Cardiac septum (tissue), 1 donor: ENCODE data around the gene NPPC. TPM values are rescaled to one million over a fixed set of nuclear protein-coding genes. Genes with fewer than 3 reads are reported as not detected.
A peak's percentile ranks its signal among the peaks of the same experiment; 100 is the strongest.

Experiments used
- DNase-seq: peaks from one replicate; pipeline ENCODE4 v3.0.0-alpha.2; 2020; ENCODE audit warnings: low spot score
- intact Hi-C: fragments of 100-400 bp; cut with DNase I; formaldehyde crosslinking; loops from one replicate; pipeline ENCODE4 v1.14.0; 2022
- total RNA-seq: library from RNA; stranded (reverse); fragmentation: NEBNext Ultra II Directional; extraction: Animal tissue kit (Norgen Biotek cat#: 25700); gene quantifications from one replicate; pipeline ENCODE4 v1.2.1, GENCODE V29; 2021
- donor health status: DM: no; HTN: no; CAD: no.

The NPPC gene
- total RNA-seq, 1 donor from 2014 or later: 0.30 TPM

DNA sequence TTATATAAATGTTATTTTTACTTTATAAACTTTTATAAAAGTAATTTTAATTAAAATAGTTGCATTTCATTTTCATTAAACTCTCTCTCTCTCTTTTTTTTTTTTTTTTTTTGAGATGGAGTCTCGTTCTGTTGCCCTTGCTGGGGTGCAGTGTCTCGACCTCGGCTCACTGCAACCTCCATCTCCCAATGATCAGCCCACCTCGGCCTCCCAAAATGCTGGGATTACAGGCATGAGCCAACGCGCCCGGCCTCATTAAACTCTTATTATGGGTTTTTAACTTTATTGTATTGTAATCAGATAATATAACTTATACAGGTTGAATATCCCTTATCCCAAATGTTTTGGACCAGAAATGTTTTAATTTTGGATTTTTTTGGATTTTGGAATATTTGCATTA, 10.9 kb upstream of the NPPC start:
- intact Hi-C loops: no loop called here

GRCh38 chr2:231936491-231936890, 10.3 kb upstream of the NPPC start:
- DNase-seq: no peak
- intact Hi-C loops: no loop called here

More for the DNA sequence above, 10.9 kb upstream of the NPPC start:
- peak; percentile 39 for DNase-seq

DNA sequence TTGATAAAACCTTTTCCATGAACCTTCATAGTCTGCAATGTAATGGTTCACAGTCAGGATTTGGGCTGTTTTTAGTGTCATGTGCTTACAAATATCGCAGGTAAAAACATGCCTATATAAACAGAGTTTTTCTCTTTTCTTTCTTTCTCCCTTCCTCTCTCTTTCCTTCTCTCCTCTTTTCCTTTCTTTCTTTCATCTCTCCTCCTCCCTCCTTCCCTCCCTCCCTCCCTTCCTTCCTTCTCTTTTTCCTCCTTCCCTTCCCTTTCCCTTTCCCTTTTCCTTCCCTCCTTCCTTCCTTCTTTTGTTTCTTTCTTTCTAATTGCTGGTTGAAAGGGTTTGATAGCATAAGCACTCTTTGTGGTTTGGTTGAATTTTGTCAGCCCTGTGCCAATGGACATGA, 9.6 kb upstream of the NPPC start:
- intact Hi-C loops: no loop called here
- no peak for DNase-seq

DNA sequence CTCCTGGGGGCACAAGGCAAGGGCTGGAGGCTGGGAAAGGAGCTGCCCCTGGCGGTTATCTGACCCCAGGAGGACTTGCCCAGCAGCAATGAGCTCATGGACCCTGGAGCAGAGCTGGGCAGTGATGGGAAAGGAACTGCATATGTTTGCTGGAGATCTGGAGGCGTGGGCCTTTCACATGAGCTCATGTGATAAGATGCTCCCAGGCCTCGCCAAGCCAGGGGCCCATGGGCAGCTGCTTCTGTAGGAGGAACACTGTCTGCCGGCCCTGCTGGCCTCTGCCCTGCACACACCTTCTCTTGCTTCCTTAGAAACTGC, 9.0 kb upstream of the NPPC start:
- DNase-seq: no peak
- intact Hi-C loops: no loop called here

- no peak for DNase-seq
- intact Hi-C loops: no loop called here
Observed at GRCh38 chr2:231934441-231935206, 8.4 kb upstream of the NPPC start.

- intact Hi-C loops: no loop called here
- no peak for DNase-seq
Observed at GRCh38 chr2:231933916-231934401, 7.8 kb upstream of the NPPC start.

DNA sequence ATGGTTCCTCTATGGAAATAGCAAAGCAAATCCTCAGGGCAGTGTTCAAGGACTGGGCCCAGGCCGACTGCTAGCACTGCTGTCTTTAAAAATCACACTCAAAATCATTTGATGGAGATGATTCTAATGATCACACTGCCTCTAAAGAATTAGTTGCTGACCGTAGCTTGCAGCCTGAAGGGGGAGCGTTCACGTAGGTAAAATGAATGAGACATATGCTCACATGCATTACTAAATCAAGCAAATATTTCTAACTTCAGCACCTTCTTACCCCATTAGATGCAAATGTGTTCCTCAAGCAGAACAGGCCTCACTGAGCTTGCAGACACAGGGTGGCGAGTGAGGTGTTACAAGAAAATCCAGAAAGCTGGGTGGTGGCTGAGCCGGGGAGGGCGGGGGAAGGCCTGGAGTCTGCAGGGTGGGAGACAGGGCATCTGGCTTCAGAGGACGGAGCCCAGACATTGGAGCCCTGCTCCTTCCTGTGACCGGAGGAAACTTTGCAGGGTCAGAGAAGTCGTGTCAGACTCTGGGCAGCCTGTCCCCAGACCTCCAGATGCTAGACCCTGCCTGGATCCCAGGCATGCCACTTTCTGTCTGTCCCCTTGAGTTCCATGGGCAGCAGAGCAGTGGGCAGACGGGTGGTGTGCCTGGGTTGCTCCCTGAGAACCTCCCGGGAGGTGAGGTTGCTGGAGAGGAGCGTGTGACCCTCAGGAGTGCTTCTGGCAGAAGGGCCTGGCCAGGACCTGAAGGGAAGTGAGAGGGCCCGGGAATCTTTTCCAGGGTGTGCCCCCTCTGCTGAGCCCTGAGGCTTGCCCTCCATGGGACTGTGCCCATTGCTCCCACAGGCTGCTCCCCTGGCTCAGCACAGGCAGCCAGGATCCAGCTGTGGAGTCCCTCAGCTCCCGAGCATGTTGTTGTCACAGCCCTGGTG, 7.1 kb upstream of the NPPC start:
- no peak for DNase-seq
- intact Hi-C loops: no loop called here

DNA sequence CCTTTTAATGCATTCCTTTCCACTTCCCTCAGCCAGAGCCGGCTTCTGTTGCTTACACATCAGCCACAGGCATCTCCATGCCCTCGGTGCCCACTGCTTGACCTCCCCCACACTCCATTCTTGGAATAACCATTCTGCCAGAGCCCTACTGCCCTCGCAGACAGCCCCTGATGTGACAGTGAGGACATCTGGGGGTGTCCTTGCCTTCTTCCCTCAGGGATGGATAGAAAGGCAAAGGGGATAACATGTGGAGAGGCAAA, 6.4 kb upstream of the NPPC start:
- peak; percentile 44 for DNase-seq
- intact Hi-C loops: no loop called here

DNA sequence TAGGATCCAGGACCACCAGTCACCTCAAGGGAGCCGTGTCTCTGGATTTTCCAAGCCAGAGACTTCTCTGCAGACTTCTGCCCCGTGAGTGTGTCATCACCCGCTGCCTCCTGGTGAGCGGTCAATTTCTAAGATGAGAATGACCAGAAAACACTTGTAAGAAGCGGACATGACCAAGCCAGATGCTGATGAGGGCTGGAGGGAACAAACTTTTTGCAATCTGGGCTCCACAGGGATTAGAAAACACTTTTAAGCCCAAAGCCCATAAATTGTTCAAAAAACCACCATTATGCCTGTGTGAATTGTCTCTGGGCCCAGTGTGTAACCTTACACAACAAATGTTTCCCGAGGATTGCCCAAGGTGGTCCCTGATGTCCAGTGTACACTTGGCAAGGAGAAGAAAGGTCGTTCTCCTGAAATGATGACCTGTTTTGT, 5.3 kb upstream of the NPPC start:
- peak; percentile 60 for DNase-seq
- intact Hi-C loops: no loop called here

DNA sequence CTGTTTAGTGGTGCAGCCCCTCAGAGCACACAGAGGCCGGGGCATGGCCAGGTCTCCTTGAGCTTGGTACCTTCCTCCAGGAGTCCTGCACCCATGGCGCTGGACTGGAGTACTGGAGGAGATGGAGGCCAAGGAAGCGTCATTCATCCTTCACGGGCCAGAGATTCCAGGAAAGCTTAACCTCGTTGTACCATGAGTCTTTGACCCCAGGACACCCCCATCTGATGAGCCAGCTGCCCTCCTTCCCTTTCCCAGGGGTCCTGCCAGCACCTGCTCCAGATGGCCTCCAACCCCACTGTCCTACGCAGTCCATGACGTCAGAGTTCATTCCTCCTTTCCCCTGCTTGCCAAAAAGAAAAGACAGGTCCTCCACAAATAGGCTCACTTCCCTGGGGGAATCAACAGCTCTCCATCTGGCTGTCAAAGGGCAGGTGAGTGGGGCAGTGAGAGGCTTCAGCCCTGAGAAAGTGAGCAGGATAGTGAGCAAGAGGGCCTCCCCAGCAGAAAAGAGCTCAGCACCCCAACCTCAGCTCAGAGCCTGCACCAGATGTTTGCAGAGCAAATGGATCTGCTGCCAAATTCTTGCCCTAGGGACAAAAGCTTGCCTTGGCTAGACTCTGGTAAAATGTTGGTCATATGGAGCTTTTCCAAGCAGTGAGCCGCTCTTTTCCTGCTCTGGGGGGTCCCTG, 4.5 kb upstream of the NPPC start:
- intact Hi-C loops: no loop called here
- peak; percentile 62 for DNase-seq

DNA sequence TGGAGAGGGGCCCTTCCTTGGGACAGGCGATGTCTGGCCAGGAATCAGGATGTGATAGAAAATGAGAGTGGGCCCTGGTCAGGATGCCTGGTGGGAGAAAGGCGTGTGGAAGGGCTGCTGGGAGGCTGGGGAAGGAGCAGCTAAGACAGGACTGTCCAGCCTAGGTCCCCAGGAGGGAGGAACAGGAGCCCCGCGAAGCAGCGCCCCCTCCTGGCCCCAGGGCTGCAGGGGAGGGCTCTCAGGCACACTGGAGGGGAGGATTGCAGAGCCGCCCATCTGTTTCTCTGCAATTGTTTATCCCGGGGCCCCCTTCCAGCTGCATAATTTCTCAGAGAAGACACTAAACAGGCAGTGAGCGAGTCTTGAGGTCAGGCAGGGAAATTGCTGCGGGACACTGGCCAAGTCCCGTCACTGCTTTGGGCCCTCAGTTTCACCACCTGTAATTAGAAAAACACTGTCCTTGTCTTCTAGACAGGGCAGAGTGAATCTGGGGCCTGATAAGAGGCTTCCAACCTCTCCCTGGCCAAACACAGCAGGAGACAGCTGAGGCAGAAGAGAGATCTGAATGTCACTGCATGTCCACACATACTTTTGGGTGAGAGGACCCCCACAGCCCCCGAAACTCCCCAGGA, 3.9 kb upstream of the NPPC start:
- DNase-seq: peak; percentile 72
- intact Hi-C loops: loop anchor here (5.0 kb wide), 1 partner anchor 397 kb away; no protein-coding TSS in a partner anchor

DNA sequence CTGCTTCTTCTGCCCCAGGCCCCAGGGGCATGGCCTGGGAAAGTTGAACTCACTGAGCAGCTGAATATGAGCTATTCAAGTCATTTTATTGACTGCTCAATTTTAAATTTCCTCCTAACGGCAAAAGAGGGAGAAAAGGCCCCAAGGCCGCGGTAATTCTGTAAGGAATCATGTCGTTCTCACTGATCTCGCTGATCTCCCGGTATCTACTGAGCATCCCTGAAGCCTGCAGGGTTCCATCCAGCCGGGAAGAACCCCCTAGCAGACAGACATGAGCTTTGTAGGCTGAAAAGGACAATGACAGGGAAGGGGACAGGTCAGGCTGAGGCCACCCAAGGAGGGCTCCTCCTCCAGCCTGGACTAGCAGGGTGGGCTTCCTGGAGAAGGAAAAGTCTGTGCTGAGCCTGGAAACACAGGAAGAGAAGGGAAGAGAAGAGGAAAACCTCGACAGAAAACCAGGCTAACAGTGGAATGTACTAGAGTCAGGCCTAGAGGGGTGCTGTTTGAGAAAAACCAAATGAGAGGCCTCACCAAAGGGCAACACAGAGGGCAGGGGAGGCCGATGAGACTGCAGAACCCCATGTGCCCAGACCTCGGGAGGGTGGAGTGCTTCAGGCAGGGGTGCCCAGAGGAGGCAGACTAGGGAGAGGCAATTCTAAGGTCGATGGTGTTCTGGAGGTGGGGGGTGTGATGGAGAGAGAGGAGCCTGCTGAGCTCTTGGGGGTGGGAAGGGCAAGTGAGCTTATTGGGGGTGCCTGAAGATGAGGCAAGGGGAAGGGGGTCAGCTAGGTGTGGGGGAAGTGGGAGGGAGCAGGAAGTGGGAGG, 2.9 kb upstream of the NPPC start:
- intact Hi-C loops: loop anchor here (5.0 kb wide), 1 partner anchor 398 kb away; no protein-coding TSS in a partner anchor
- DNase-seq: peak; percentile 35

DNA sequence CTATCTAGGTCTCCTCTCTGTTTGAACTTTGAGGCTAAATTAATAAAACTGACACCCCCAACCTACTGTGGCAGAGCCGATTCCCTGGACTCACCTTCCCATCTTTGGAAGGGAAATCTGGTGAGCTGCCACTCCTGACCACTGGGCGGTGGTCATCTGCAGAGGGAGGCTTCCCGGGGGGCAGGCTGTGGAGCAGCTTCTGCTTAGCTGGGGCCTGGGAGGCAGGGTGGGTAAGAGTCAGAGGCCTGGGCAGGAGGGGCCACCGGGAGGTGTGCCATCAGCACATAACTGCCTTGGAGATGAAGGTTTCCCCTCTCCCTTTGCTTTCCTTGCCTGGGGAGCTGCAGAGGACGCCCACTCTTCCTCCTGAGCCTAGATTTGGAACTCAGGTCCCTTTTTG, 2.3 kb upstream of the NPPC start:
- intact Hi-C loops: loop anchor here (5.0 kb wide), 1 partner anchor 399 kb away; no protein-coding TSS in a partner anchor
- DNase-seq: peak; percentile 72

- intact Hi-C loops: loop anchor here (5.0 kb wide), 1 partner anchor 400 kb away; no protein-coding TSS in a partner anchor
- DNase-seq: no peak
Observed at GRCh38 chr2:231927566-231927890, 1.3 kb upstream of the NPPC start.

DNA sequence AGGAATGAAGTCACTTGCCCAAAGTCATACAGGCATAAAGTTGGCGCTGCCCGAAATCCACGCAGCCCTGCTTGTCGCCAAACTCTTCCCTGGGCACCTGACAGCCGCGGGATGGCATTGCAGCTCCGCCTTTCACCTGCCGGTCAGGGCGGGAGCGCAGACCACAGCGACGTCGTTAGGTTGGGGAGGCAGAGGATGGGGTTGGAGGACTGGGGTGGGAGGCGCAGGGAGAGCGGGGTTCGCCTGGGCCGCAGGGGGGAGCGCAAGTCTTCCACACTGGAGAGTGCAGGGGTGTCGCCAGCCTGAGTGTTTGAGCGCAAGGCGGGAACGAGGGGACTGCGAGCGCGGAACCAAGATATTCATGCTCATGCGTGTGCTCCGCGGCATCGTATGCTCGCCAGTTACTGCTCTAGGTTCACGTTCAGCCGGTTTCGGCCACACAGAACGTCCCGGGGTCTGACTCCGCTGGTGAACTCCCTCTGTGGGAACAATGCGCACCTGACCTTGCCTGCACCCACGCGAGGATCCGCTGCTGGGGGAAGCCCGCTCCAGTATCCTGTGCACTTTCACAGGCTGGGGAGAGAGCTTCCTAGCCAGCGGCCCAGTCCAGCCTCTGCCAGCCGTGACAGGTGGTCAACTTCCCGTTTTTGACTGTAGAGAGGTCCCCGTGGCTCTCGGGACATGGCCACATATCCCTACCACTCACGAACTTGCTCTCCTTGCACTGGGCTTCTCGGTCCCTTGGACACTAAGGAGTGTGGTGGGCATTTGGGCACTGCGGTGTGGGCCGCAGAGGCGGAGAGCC, 767 bp upstream of the NPPC start:
- intact Hi-C loops: loop anchor here (5.0 kb wide), 1 partner anchor 400 kb away; no protein-coding TSS in a partner anchor
- DNase-seq: peak; percentile 71

GRCh38 chr2:231925303-231926179, 655 bp downstream of the NPPC start:
- intact Hi-C loops: loop anchor here (1.0 to 5.0 kb wide), 2 partner anchors 217 to 402 kb away; no protein-coding TSS in a partner anchor

DNA sequence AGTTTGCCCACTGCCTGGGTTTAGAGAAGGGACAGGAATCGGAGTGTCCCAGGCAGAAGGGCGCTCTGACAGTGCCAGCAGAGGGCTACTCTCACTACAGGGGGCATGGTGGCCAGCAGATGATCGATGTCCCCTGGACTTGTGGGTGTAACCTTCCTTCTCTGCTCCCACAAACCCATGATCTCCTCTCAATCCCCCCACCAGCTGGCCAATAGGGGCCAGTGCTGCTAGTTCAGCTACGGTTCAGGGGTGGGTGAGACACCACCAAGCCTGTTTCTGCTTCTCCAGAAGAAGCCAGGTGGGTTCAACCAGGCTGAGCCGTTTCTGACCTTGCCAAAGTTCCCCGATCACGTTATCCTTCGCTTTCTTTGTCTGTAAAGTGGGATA, 1.3 kb downstream of the NPPC start:
- no peak for DNase-seq
- intact Hi-C loops: loop anchor here (1.0 to 5.0 kb wide), 2 partner anchors 217 to 402 kb away; no protein-coding TSS in a partner anchor

More at GRCh38 chr2:231925303-231926179, 655 bp downstream of the NPPC start:
- peak; percentile 88 for DNase-seq
